ENCODE results near the gene PLEKHO1.
A peak's percentile ranks its signal among the peaks of the same experiment; 100 is the strongest.

PLEKHO1 gene

GRCh38 chr1:150161747-150162581 is 12.2 kb downstream of the PLEKHO1 start:
- peak overlapping the region; percentile 75 for H3K4me2 ChIP-seq (ENCODE audit: low read length)
- no peaks in the 10 kb centered on the region for H3K27me3 ChIP-seq (ENCODE audit: control insufficient read depth, insufficient read depth, low read length)
- H3K36me3 ChIP-seq (ENCODE audit: insufficient read depth, low read length) = peaks cover 38% of the 10 kb centered on the region
- H3K9ac ChIP-seq (ENCODE audit: low read depth, low read length) = peak overlapping the region; percentile 79
- peaks cover 47% of the 10 kb centered on the region for H3K4me1 ChIP-seq (ENCODE audit: control insufficient read depth, insufficient read depth, low read length)
- H3K4me3 ChIP-seq (ENCODE audit: low read length) = peak overlapping the region; percentile 39
- H3K9me3 ChIP-seq (replicated peaks; ENCODE audit: low read length) = no peaks in the 10 kb centered on the region

GRCh38 chr1:150162582-150162861 is 12.8 kb downstream of the PLEKHO1 start:
- H3K4me2 ChIP-seq (ENCODE audit: low read length) = peak overlapping the region; percentile 75
- no peaks in the 10 kb centered on the region for H3K9me3 ChIP-seq (replicated peaks; ENCODE audit: low read length)
- no peaks in the 10 kb centered on the region for H3K27me3 ChIP-seq (ENCODE audit: control insufficient read depth, insufficient read depth, low read length)
- H3K4me3 ChIP-seq (ENCODE audit: low read length) = peak overlapping the region; percentile 39
- H3K4me1 ChIP-seq (ENCODE audit: control insufficient read depth, insufficient read depth, low read length) = peaks cover 41% of the 10 kb centered on the region
- peaks cover 33% of the 10 kb centered on the region for H3K36me3 ChIP-seq (ENCODE audit: insufficient read depth, low read length)
- H3K9ac ChIP-seq (ENCODE audit: low read depth, low read length) = peak overlapping the region; percentile 79

- peak overlapping the region; percentile 39 for H3K4me3 ChIP-seq (ENCODE audit: low read length)
- peaks cover 40% of the 10 kb centered on the region for H3K4me1 ChIP-seq (ENCODE audit: control insufficient read depth, insufficient read depth, low read length)
- H3K36me3 ChIP-seq (ENCODE audit: insufficient read depth, low read length) = peaks cover 27% of the 10 kb centered on the region
- peak overlapping the region; percentile 75 for H3K4me2 ChIP-seq (ENCODE audit: low read length)
- no peaks in the 10 kb centered on the region for H3K27me3 ChIP-seq (ENCODE audit: control insufficient read depth, insufficient read depth, low read length)
- H3K9me3 ChIP-seq (replicated peaks; ENCODE audit: low read length) = no peaks in the 10 kb centered on the region
- peak overlapping the region; percentile 79 for H3K9ac ChIP-seq (ENCODE audit: low read depth, low read length)
These were observed 13.4 kb downstream of the PLEKHO1 start for GRCh38 chr1:150162862-150163706.

GRCh38 chr1:150164224-150164623 is 14.5 kb downstream of the PLEKHO1 start:
- Histone ChIP-seq H3K4me1 (ENCODE audit: control insufficient read depth, insufficient read depth, low read length) (peaks cover 34% of the 10 kb centered on the region), H3K4me3 (ENCODE audit: low read length) (no peak overlapping the region), H3K27me3 (ENCODE audit: control insufficient read depth, insufficient read depth, low read length) (no peaks in the 10 kb centered on the region), H3K4me2 (ENCODE audit: low read length) (no peak overlapping the region), H3K9ac (ENCODE audit: low read depth, low read length) (no peak overlapping the region), H3K36me3 (ENCODE audit: insufficient read depth, low read length) (peaks cover 19% of the 10 kb centered on the region), H3K9me3 (replicated peaks; ENCODE audit: low read length) (no peaks in the 10 kb centered on the region)

- Histone ChIP-seq H3K27me3 (ENCODE audit: control insufficient read depth, insufficient read depth, low read length) (no peaks in the 10 kb centered on the region), H3K9ac (ENCODE audit: low read depth, low read length) (no peak overlapping the region), H3K4me1 (ENCODE audit: control insufficient read depth, insufficient read depth, low read length) (peaks cover 28% of the 10 kb centered on the region), H3K4me3 (ENCODE audit: low read length) (no peak overlapping the region), H3K9me3 (replicated peaks; ENCODE audit: low read length) (no peaks in the 10 kb centered on the region), H3K36me3 (ENCODE audit: insufficient read depth, low read length) (peaks cover 14% of the 10 kb centered on the region), H3K4me2 (ENCODE audit: low read length) (no peak overlapping the region)
These were observed 15.1 kb downstream of the PLEKHO1 start for GRCh38 chr1:150164779-150165178.

GRCh38 chr1:150165622-150166612 is 16.2 kb downstream of the PLEKHO1 start:
- H3K36me3 ChIP-seq (ENCODE audit: insufficient read depth, low read length) = peaks cover 4% of the 10 kb centered on the region
- H3K9ac ChIP-seq (ENCODE audit: low read depth, low read length) = no peak overlapping the region
- H3K4me3 ChIP-seq (ENCODE audit: low read length) = no peak overlapping the region
- H3K27me3 ChIP-seq (ENCODE audit: control insufficient read depth, insufficient read depth, low read length) = no peaks in the 10 kb centered on the region
- no peaks in the 10 kb centered on the region for H3K9me3 ChIP-seq (replicated peaks; ENCODE audit: low read length)
- H3K4me2 ChIP-seq (ENCODE audit: low read length) = no peak overlapping the region
- H3K4me1 ChIP-seq (ENCODE audit: control insufficient read depth, insufficient read depth, low read length) = peaks cover 28% of the 10 kb centered on the region

GRCh38 chr1:150168960-150169601 is 19.4 kb downstream of the PLEKHO1 start:
- Histone ChIP-seq H3K4me2 (ENCODE audit: low read length) (no peak overlapping the region), H3K27me3 (ENCODE audit: control insufficient read depth, insufficient read depth, low read length) (no peaks in the 10 kb centered on the region), H3K9me3 (replicated peaks; ENCODE audit: low read length) (no peaks in the 10 kb centered on the region), H3K9ac (ENCODE audit: low read depth, low read length) (no peak overlapping the region), H3K4me3 (ENCODE audit: low read length) (no peak overlapping the region), H3K4me1 (ENCODE audit: control insufficient read depth, insufficient read depth, low read length) (no peaks in the 10 kb centered on the region), H3K36me3 (ENCODE audit: insufficient read depth, low read length) (no peaks in the 10 kb centered on the region)

- Histone ChIP-seq H3K4me2 (ENCODE audit: low read length) (no peak overlapping the region), H3K4me1 (ENCODE audit: control insufficient read depth, insufficient read depth, low read length) (no peaks in the 10 kb centered on the region), H3K4me3 (ENCODE audit: low read length) (no peak overlapping the region), H3K9me3 (replicated peaks; ENCODE audit: low read length) (no peaks in the 10 kb centered on the region), H3K9ac (ENCODE audit: low read depth, low read length) (no peak overlapping the region), H3K36me3 (ENCODE audit: insufficient read depth, low read length) (no peaks in the 10 kb centered on the region), H3K27me3 (ENCODE audit: control insufficient read depth, insufficient read depth, low read length) (no peaks in the 10 kb centered on the region)
These were observed 22.1 kb downstream of the PLEKHO1 start for GRCh38 chr1:150171801-150172200.

GRCh38 chr1:150173141-150173585 is 23.4 kb downstream of the PLEKHO1 start:
- H3K4me2 ChIP-seq (ENCODE audit: low read length) = no peak overlapping the region
- no peaks in the 10 kb centered on the region for H3K4me1 ChIP-seq (ENCODE audit: control insufficient read depth, insufficient read depth, low read length)
- H3K36me3 ChIP-seq (ENCODE audit: insufficient read depth, low read length) = no peaks in the 10 kb centered on the region
- no peak overlapping the region for H3K9ac ChIP-seq (ENCODE audit: low read depth, low read length)
- no peaks in the 10 kb centered on the region for H3K27me3 ChIP-seq (ENCODE audit: control insufficient read depth, insufficient read depth, low read length)
- H3K4me3 ChIP-seq (ENCODE audit: low read length) = no peak overlapping the region
- no peaks in the 10 kb centered on the region for H3K9me3 ChIP-seq (replicated peaks; ENCODE audit: low read length)

GRCh38 chr1:150176593-150176992 is 26.9 kb downstream of the PLEKHO1 start:
- Histone ChIP-seq H3K36me3 (ENCODE audit: insufficient read depth, low read length) (no peaks in the 10 kb centered on the region), H3K27me3 (ENCODE audit: control insufficient read depth, insufficient read depth, low read length) (no peaks in the 10 kb centered on the region), H3K9me3 (replicated peaks; ENCODE audit: low read length) (no peaks in the 10 kb centered on the region), H3K9ac (ENCODE audit: low read depth, low read length) (no peak overlapping the region), H3K4me3 (ENCODE audit: low read length) (no peak overlapping the region), H3K4me1 (ENCODE audit: control insufficient read depth, insufficient read depth, low read length) (no peaks in the 10 kb centered on the region), H3K4me2 (ENCODE audit: low read length) (no peak overlapping the region)

All from skeletal muscle satellite cell (primary cell).